ENCODE measurements around the gene APAF1.
"Not testable (repeated sequence)": the region's sequence is repeated elsewhere in the genome, so short reads cannot be mapped to it uniquely, and the experiment has no call there.

DNA sequence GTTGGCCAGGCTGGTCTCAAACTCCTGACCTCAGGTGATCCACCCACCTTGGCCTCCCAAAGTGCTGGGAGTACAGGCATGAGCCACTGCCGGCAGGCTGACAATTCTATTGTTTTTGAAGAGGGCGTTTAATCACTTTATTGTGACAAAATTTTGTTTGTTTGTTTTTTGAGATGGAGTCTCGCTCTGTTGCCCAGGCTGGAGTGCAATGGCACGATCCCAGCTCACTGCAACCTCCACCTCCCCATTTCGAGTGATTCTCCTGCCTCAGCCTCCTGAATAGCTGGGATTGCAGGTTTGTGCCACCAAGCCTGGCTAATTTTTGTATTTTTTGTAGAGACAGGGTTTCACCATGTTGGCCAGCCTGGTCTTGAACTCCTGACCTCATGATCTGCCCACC is 2.3 kb upstream of the APAF1 start:
- not testable (repeated sequence) for TF ChIP-seq TARDBP (IDR thresholded peaks at IDR 0.05); BHLHE40 (IDR thresholded peaks at IDR 0.05; ENCODE audit: borderline replicate concordance); ZNF384 (IDR thresholded peaks at IDR 0.05); HDGF (IDR thresholded peaks at IDR 0.05; ENCODE audit: borderline replicate concordance); ELF4 (IDR thresholded peaks at IDR 0.05); SP1 (IDR thresholded peaks at IDR 0.05); FOXK2 (IDR thresholded peaks at IDR 0.05); FOXA1 (IDR thresholded peaks at IDR 0.05)
